ENCODE data around the gene RIMKLB.
"Not testable (repeated sequence)": the region's sequence is repeated elsewhere in the genome, so short reads cannot be mapped to it uniquely, and the experiment has no call there.

Gene RIMKLB

DNA sequence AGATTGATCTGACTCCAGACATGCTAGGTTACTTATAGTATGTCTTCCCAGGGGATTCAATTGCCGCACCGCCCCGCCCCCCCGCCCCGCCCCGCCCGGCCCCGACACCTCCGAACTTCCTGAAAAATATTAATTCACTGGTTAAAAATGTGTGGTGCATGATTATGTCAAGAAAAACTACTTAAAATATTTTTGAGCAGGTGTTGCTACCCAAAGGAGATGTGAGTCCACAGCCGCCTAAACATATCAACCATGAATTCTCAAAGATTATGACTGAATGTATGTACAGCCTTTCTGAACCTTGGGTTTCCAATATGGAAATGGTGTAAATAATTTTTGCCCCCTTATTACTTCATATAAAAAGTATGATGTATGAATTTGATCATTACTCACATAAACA lies 2.7 kb upstream of the RIMKLB start:
- no peak for DNase-seq

DNA sequence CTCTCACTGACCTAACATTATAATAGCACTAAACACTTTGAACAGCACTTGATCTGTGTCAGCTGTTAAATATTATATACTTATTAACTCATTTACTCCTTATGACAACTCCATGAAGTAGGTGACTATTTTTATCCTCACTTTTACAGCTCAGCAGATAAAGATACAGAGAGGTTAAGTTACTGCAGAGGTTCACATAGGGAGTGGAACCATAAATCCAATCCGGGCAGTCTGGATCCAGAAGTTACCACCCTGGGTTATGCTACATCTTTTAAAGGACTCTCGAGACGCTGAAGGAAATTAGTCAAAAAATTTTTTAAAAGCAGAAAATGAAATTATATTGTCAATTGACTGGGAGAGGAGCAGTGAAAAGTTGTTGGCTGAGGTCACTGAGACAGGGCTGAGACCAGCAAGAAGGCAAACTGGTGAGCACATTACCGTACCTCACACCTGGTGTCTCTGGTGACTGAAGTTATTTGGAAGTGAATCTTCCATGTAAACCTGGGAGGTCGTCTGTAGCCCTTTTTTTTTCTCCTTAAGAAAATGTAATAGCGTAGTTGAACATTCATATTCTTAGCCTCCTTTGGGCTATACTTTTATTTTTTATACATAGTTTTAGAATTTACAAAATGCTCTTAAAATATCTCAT lies 1.2 kb upstream of the RIMKLB start:
- DNase-seq = no peak

DNA sequence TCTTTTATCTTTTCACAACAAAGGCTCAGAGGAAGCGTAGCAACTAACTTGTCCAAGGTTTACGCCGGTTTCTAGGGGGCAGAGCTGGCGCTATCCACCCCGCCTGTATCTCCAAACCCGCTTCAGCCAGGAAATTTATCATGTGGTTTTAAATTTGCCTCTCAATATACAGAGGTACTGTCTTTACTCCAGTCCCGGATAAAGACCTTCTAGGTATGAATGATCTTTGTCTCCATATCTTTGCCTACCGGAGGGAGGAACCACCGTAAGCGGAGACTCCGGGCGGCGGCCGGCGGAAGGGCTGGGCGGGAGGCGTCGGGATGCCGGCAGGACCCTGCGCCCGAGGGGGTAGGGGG lies 693 bp upstream of the RIMKLB start:
- DNase-seq = no peak

DNA sequence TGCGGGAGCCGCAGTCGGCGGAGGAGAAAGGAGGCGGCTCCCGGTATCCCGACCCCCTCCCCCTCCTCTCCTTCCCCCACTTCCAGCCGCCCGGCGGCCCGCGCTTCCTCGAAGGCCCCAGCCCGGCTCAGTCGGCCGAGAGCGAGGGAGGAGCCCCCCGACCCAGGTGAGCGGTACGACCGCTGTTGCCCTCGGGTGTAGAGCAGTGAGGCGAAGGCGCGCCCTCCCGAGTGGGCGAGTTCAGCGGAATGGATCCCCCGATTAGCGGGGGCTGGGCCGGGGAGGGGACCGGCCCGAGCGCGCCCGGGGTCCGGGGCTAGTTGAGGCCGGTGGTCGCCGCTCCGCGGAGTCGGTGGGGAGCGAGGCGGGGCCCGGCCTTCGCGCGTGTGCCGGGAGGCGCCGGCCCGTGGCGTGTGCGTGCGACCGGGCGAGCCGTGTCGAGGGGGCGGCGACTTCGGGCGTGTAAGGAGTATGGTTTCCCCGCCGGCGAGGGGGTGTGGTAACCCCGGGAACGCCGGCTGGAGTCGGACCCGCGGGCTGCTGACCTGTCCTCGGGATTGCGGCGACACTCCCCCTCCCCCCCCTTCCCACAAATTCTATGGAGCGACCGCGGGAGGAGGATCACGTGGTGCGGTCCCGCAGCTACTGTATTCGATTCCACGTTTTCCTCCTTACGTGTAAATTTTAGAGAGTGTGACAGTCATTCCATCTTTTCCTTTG lies 501 bp downstream of the RIMKLB start:
- DNase-seq = peak; percentile 53 to 61

DNA sequence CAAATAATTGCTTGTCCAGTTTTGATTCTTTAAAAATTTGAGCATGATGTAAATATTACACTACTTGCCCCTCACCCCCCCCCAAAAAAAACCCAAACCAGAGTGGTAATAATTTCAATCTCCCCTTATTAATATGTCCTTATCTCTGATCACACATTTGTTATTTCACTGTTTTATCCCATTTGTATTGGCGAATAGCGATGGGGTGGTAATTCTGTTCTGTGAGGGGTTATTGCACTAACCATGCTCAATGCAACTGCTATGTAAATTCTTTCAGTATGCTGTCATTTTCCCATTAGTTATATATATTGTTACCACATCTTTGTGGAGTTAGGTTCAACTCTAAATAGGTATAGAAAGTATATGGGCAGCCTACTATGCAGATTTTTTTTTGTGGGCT lies 1.1 kb downstream of the RIMKLB start:
- DNase-seq = no peak

DNA sequence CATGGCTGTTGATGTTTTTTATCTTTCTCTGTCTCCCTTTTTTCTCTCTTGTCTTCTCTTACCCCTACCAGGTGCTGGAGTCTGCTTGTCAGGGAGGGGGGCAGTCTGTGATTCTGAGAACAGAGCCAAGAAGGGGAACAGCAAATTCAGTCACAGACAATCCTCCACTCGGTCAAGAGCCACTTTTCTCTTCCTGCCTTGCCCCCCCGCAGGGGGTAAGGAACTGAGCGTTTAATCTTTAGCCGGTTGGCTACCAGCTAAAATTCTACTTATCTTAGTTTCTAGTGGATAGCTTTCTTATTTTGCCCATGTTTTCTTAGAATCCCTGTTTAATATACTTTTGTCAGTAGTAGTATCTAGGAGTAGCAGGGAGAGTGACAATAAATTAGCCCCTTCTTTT lies 1.9 kb downstream of the RIMKLB start:
- no peak for DNase-seq

DNA sequence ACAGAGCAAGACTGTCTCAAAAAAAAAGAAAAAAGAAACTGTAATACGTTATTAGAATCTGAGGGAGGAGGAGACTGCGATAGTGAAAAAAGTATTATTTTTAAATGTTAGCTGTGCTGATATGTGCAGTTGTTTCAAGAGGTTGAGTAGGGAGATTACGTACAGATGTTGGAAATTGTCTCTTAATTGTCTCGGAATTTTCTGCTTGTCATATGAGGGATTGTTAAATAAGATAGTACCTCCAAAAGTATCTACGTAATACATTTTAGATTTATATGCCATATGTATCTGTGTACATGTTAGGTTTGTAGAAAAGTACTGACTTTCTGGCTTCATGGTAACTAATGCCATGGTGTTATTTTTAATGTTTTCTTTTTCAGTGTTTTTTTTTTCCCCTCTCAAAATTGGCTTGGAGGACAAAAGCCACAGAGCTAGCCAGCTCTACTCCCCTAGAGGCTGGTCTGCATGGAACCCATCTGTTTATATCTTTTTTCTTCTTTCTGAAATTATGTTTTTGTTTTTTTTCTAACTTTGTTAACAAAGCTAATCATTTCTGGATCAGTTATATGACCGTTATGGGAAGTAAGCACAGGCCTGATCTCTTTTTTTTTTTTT lies 3.4 kb downstream of the RIMKLB start:
- no peak for DNase-seq

DNA sequence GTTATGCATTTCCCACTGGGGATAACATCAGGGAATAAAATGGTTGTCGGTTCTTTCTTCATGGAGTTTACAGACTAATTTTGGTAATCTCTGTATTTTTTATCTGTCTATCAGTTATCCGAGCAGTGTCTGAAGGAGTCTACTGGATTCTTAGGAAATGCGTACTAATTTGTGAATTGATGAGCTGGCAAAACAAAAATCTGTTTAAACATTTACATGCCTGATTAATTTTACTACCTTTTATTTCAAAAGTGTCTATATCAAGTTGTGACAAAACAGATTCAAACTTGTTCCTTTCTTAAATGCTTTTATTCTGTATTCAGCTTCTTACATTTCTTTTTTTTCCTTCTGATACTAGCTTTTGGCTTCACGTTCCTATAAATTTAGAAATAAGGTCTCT lies 4.4 kb downstream of the RIMKLB start:
- DNase-seq = no peak

DNA sequence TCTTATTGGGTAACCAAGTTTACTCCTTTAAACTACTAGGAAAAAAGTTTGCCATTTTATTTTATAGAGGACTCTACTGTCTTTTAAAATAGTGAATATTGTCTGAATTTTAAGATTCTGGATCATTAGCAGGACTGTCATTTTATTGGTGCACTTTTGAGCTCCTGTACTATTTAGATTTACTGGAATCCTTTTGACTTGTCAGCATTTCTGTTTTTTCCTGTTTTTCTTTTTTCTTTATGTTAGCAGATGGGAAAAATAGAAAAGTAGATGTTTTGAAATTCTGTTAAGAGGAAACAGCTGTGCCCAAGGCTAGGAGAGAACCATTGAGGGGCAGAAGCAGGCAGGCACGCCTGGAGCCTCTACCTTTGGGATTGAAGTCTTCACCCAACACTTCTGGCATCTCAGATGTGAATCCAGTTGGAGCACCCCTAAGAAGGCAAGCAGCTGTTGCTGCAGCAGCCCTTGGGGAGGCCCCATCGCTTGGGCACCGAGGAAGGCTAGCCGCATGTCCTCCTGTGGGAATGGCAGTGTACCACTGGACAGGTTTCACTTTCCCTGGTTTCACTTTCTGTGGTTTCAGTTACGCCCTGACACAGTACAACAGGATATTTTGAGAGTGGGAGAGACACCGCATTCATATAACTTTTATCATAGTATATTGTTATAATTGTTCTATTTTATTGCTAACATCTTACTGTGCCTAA lies 11.5 kb downstream of the RIMKLB start:
- no peak for DNase-seq

DNA sequence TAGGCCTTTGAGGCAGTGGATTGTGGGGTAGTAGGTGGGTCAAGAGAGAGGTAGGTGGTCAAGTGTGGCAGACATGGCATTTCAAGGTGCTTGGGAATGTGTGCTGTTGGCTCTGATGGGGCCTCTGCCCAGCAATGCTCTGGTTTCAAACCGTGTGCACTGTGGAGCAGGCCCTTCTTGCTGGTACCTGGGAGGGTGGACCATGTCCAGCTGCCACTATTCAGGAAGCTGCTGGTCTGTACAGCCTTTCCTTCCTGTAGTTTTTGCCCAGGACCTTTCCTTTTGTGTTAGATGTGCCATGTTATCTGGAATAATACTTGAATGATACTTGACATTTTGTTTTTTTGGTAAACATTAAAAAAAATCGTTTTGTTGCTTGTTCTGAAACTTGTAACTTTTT lies 14.8 kb downstream of the RIMKLB start:
- DNase-seq = no peak

DNA sequence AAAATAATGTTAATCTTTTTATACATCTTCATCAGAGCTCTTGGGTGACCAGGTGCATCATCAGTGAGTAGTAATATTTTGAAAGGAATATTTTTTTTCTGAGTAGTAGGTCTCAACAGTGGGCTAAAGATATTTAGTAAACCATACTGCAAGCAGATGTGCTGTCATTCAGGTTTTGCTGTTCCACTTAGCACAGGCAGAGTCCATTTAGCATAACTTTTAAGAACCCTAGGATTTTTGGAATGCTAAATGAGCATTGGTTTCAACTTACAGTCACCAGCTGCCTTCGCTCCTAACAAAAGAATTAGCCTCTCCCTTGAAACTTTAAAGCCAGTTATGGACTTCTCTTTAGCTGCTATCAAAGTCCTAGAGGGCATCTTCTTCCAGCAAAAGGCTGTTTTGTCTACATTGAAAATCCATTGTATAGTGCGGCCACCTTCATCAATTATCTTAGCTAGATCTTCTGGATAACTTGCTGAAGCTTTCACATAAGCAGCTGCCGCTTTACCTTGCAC lies 24.6 kb downstream of the RIMKLB start:
- no peak for DNase-seq

DNA sequence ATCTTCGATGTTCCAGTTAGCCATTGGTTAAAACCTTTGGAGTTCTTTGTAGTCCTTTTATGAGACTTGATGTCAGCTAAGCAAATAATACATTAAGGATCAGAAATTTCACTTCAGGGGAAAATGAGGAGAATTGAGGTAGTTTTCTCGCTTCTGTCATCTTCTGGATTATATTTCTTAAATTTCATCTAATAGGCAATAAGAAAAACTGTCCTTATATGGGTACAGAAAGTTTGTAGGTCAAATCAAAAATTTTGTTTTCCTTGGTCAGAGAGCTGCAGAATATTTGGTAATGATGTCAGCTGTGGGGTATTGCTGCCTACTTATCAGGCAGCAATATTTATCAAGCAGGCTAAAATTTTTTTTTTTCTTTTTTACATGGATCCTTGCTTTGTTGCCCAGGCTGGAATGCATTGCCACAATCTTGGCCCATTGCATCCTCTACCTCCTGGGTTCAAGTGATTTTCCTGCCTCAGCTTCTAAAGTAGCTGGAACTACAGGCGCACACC lies 37.1 kb downstream of the RIMKLB start:
- DNase-seq = no peak

DNA sequence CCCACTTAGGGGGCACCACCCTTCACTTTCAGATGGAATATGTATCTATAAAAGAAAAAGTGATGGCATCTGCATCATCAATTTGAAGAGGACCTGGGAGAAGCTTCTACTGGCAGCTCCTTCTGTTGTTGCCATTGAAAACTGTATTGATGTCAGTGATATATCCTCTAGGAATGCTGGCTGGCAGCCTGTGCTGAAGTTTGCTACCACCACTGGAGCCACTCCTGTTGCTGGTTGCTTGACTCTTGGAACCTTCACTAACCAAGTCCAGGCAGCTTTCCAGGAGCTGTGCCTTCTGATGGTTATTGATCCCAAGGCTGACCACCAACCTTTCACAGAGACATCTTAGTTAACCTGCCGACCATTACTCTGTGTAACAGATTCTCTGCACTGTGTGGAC lies 44.7 kb downstream of the RIMKLB start:
- DNase-seq = no peak

DNA sequence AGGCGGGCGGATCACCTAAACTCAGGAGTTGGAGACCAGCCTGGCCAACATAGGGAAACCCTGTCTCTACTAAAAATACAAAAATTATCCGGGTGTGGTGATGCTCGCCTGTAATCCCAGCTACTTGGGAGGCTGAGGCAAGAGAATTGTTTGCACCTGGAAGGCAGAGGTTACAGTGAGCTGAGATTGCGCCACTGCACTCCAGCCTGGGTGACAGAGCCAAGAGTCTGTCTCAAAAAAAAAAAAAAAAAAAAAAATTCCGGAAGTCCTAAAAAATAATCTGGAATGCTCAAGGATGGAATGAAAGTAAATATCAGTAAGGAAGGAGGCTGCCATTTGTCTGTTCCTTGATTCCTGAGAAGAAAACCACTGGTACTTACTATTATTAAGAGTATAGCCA lies 45.3 kb downstream of the RIMKLB start:
- DNase-seq = not testable (repeated sequence)

DNA sequence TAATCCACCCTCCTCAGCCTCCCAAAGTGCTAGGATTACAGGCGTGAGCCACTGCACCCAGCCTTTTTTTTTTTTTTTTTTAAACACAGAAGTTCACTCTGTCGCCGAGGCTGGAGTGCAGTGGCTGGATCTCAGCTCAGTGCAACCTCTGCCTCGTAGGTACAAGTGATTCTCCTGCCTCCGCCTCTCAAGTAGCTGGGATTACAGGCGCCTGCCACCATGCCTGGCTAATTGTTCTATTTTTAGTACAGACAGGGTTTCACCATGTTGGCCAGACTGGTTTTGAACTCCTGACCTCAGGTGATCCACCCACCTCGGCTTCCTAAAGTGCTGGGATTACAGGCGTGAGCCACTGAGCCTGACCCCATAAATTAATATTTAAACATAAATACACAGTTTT lies 47.8 kb downstream of the RIMKLB start:
- not testable (repeated sequence) for DNase-seq

DNA sequence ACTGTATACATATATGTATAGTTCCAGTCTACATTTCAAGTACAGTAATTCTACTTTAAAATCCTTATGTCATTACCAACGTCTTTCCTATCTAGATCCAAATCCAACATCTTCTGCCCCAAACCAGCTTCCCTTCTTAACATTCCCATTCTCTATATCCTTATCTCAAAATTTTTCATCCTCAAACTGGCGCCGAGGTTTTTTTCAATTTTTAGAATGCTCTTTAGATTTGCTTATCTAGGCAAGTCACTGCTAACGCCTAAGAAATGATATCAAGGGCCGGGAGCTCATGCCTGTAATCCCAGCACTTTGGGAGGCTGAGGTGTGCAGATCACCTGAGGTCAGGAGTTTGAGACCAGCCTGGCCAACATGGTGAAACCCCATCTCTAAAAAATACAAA lies 48.3 kb downstream of the RIMKLB start:
- DNase-seq = no peak

DNA sequence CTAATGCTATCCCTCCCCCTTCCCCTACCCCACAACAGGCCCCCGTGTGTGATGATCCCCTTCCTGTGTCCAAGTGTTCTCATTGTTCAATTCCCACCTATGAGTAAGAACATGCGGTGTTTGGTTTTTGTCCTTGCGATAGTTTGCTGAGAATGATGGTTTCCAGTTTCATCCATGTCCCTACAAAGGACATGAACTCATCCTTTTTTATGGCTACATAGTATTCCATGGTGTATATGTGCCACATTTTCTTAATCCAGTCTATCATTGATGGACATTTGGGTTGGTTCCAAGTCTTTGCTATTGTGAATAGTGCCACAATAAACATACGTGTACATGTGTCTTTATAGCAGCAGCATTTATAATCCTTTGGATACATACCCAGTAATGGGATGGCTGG lies 62.3 kb downstream of the RIMKLB start:
- not testable (repeated sequence) for DNase-seq

DNA sequence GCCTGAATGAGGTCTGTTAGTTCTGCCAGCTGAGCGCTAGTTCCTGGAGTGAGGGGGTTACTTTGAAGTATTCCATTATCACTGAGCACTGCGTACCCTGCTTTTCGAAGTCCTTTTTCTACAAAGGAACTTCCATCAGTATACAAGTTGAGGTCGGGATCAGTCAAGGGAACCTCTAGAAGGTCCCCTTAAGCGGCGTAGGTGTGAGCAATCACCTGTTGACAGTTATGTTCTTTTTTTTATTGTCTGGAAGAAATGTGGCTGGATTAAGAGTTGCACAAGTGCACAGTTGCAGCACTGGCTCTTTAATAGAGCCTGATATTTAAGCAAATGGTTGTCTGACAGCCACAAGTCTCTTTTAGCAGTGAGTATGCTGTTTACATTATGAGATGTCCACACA lies 64.9 kb downstream of the RIMKLB start:
- DNase-seq = not testable (repeated sequence)

DNA sequence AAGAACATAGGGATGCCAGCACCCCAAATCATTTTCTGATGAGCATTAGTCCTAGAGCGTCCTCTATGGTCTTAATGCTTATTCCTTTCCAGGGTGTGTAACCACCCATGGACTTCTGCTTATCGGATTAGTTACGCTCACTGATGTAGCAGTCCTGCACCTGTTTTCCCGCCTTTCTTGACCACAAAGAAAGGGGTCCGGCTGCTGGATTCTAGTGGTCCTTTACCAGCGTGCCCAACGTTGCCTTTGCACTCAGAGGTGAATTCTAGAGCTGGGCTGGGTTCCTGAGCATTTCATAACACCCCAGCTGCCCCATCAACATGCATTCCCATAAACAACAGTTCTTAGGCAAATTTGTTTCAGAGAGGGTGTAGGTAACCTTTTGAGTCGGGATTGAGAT lies 68.3 kb downstream of the RIMKLB start:
- not testable (repeated sequence) for DNase-seq

DNA sequence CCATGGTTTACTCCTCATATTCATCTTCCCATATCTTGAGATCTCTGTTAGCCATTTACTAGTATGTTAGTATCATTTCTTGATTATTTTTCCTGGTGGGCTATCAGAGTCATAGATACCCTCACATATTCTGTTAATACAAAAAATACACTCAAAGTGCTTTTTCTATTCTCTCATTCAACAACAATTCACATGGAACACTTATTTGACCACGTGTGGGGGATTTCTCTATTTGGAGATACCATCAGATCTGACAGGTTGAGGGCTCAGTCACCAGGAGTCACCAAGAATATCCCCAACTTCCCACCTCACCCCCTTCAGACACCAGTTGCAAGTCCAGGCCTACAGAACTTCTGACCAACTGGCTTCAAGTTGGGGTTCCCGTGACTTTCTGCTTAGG lies 72.7 kb downstream of the RIMKLB start:
- DNase-seq = no peak

DNA sequence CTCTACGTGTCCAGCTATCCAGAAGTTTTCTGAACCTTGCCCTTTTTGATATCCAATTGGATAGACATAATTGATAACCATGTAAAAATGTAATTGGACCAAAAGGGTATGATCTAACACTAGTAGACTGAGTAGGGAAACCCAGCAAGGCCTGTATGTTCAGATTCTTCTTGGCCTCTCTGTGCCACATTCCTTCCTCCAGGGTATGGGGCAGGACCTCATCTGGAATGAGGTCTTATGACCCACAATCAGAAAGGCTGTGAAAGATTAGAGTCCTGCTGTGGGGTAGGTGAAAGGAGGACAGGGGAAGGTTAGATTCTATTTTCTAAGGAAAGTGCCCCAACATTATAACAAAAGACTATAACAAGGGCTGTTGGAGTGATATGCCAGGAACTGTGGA lies 73.3 kb downstream of the RIMKLB start:
- no peak for DNase-seq

DNA sequence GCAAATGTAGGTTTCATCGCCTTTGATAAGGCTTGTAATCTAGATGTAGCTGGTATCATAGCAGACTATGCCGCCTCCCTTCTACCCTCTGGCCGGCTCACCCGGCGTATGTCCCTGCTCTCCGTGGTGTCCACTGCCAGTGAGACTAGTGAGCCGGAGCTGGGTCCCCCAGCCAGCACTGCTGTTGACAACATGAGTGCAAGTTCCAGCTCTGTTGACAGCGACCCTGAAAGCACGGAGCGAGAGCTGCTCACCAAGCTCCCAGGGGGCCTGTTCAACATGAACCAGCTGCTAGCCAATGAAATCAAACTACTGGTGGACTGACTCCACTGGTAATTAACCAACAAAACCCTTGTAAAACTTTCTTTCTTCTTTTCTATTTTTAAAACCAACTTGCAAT lies 75.7 kb downstream of the RIMKLB start:
- no peak for DNase-seq

DNA sequence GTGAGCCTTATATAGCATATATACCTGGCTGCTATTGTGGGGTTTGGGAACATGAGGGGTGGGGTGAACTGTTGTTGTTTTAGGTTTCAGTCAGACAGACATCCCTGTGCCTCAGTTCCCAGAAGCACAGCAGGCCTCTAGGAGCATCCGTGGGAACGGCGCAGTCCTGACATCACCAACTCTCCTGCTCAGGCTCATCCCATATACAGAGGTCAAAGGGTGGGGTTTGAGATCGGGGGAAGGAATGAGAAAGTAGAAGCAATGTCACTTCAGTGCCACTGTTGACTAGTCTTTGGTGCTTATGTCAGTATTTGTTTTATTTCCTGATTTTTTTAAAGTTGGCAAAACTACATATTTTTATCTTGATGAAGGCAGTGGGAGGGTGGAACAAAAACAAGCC lies 81.5 kb downstream of the RIMKLB start:
- no peak for DNase-seq

DNA sequence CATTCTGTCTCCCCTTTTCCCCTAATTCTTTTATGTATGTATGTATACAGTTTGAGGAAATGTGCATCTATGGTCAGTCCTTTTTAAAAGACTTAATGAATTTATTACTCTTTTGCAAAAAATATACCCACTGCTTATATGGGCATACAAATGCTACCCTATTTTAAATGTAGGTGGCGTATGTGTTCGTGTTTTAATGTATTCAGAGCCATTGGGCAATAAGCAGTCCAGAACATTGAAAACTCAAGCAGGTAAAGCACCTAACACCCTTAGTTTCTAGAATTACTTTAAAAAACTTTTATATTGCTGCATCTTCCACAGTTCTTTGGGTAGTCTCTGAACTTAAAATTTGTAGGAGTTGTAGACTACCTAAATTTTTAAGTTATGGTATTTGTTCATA lies 82.1 kb downstream of the RIMKLB start:
- DNase-seq = no peak
